Thyroid gland (tissue), 4 donors: ENCODE data around the gene BTN3A1. TPM values are rescaled to one million over a fixed set of nuclear protein-coding genes. Genes with fewer than 3 reads are reported as not detected.

Experiments used
- DNase-seq, 2 donors: peaks; one replicate each; pipeline ENCODE4 v3.0.0-alpha.2; 2019
- H3K27ac ChIP-seq, 3 donors: fragments of 200-600 bp; sonication (generic); 1 replicate in 2 of 3; 2 replicates in 1 of 3; pipeline ENCODE4 v1.5.1; 2016 to 2019; ENCODE audit warnings: mild to moderate bottlenecking in 1 of 3, moderate library complexity in 1 of 3
- H3K27me3 ChIP-seq: fragments of 200-600 bp; sonication (generic); one replicate; pipeline ENCODE4 v1.5.1; 2019
- H3K36me3 ChIP-seq, 2 donors: fragments of 200-600 bp; sonication (generic); one replicate each; pipeline ENCODE4 v1.5.1; 2016 to 2019
- H3K4me1 ChIP-seq, 2 donors: fragments of 200-600 bp; sonication (generic); one replicate each; pipeline ENCODE4 v1.5.1; 2017 to 2019
- H3K4me3 ChIP-seq, 3 donors: fragments of 200-600 bp; sonication (generic); replicated peaks in 1 of 3; 1 replicate in 2 of 3; 2 replicates in 1 of 3; pipeline ENCODE4 v1.5.1; 2016; ENCODE audit warnings: mild to moderate bottlenecking in 1 of 3
- H3K9me3 ChIP-seq: fragments of 200-600 bp; sonication (generic); one replicate; pipeline ENCODE4 v1.5.1; 2017
- CTCF ChIP-seq, 6 experiments: fragments of 200-600 bp in 3 of 6; fragments of 450-650 bp in 3 of 6; sonication (generic) in 3 of 6; IDR thresholded peaks; one replicate each; pipeline ENCODE4 v1.5.1; 2016 to 2019; ENCODE audit warnings: antibody characterized with exemption in 6 of 6, mild to moderate bottlenecking in 2 of 6, inconsistent platforms in 1 of 6, moderate library complexity in 1 of 6
- POLR2A ChIP-seq, 2 donors: fragments of 450-650 bp; IDR thresholded peaks; one replicate each; pipeline ENCODE4 v1.6.1; 2017; ENCODE audit warnings: antibody characterized with exemption in 2 of 2, mild to moderate bottlenecking in 2 of 2, moderate library complexity in 1 of 2
- WGBS, 2 donors: methylation state at CpG; one replicate each; pipeline ENCODE4 v1.1.5; 2017; 5-methylcytosine and 5-hydroxymethylcytosine counted together
- intact Hi-C: fragments of 100-400 bp; cut with DNase I; formaldehyde crosslinking; loops from one replicate; pipeline ENCODE4 v1.15.1; 2023
- total RNA-seq, 4 donors: library from RNA; depleted of rRNA; stranded (reverse); fragments of >200 nt; gene quantifications; one replicate each; pipeline ENCODE4 v1.2.3, GENCODE V29; 2016

The BTN3A1 gene
- total RNA-seq, 4 donors from 2014 or later: 8.8 to 18.3 (median 12.9) TPM

- Histone ChIP-seq H3K9me3 (no peaks in the 10 kb centered on the region), H3K27me3 (no peaks in the 10 kb centered on the region), H3K4me1 (no peaks in the 10 kb centered on the region), H3K27ac (no peak overlapping the region), H3K36me3 (peaks cover 0 to 7% of the 10 kb centered on the region in 2 donors), H3K4me3 (no peak overlapping the region)
- no peak for DNase-seq
- intact Hi-C loops: no loop called here
- TF ChIP-seq POLR2A (IDR thresholded peaks at IDR 0.05) (no peak), CTCF (IDR thresholded peaks at IDR 0.05) (no peak)
- 93% methylated on average over 9 of the region's 9 CpGs for WGBS, 2 donors
These were observed 16.3 kb upstream of the BTN3A1 start for GRCh38 chr6:26385734-26386125.

GRCh38 chr6:26387565-26387964 lies 14.5 kb upstream of the BTN3A1 start:
- H3K36me3 ChIP-seq: peaks cover 0 to 7% of the 10 kb centered on the region in 2 donors
- intact Hi-C loops: no loop called here
- no peak overlapping the region for H3K4me3 ChIP-seq
- DNase-seq: no peak
- no peaks in the 10 kb centered on the region for H3K9me3 ChIP-seq
- H3K27me3 ChIP-seq: no peaks in the 10 kb centered on the region
- no peaks in the 10 kb centered on the region for H3K4me1 ChIP-seq
- TF ChIP-seq CTCF (IDR thresholded peaks at IDR 0.05) (no peak), POLR2A (IDR thresholded peaks at IDR 0.05) (no peak)
- H3K27ac ChIP-seq: no peak overlapping the region

- no peaks in the 10 kb centered on the region for H3K4me1 ChIP-seq
- H3K4me3 ChIP-seq: no peak overlapping the region
- no peak overlapping the region for H3K27ac ChIP-seq
- 64 to 68% methylated on average over 3 to 6 of the region's 6 CpGs for WGBS, 2 donors
- peaks cover 0 to 7% of the 10 kb centered on the region in 2 donors for H3K36me3 ChIP-seq
- H3K9me3 ChIP-seq: no peaks in the 10 kb centered on the region
- TF ChIP-seq POLR2A (IDR thresholded peaks at IDR 0.05): no peak
- TF ChIP-seq CTCF (IDR thresholded peaks at IDR 0.05): no peak
- DNase-seq: no peak
- intact Hi-C loops: no loop called here
- H3K27me3 ChIP-seq: no peaks in the 10 kb centered on the region
These were observed 14.1 kb upstream of the BTN3A1 start for GRCh38 chr6:26388014-26388413.

GRCh38 chr6:26388441-26388840 lies 13.6 kb upstream of the BTN3A1 start:
- no peak for TF ChIP-seq CTCF (IDR thresholded peaks at IDR 0.05)
- TF ChIP-seq POLR2A (IDR thresholded peaks at IDR 0.05): no peak
- H3K27me3 ChIP-seq: no peaks in the 10 kb centered on the region
- H3K9me3 ChIP-seq: no peaks in the 10 kb centered on the region
- H3K27ac ChIP-seq: no peak overlapping the region
- peaks cover 0 to 7% of the 10 kb centered on the region in 2 donors for H3K36me3 ChIP-seq
- no peak for DNase-seq
- no peaks in the 10 kb centered on the region for H3K4me1 ChIP-seq
- WGBS, 2 donors: 91 to 97% methylated on average over 1 of the region's 1 CpG
- no peak overlapping the region for H3K4me3 ChIP-seq
- intact Hi-C loops: no loop called here

- peaks cover 0 to 7% of the 10 kb centered on the region in 2 donors for H3K36me3 ChIP-seq
- H3K27ac ChIP-seq: no peak overlapping the region
- intact Hi-C loops: no loop called here
- DNase-seq: no peak
- H3K27me3 ChIP-seq: no peaks in the 10 kb centered on the region
- TF ChIP-seq POLR2A (IDR thresholded peaks at IDR 0.05) (no peak), CTCF (IDR thresholded peaks at IDR 0.05) (no peak)
- 92 to 97% methylated on average over 4 of the region's 4 CpGs for WGBS, 2 donors
- no peaks in the 10 kb centered on the region for H3K9me3 ChIP-seq
- H3K4me3 ChIP-seq: no peak overlapping the region
- no peaks in the 10 kb centered on the region for H3K4me1 ChIP-seq
These were observed 12.7 kb upstream of the BTN3A1 start for GRCh38 chr6:26389349-26389894.
